Thymus (tissue), 11 donors: ENCODE data around the gene KMT5B. TPM values are rescaled to one million over a fixed set of nuclear protein-coding genes. Genes with fewer than 3 reads are reported as not detected.

Source experiments
- DNase-seq, 9 donors: peaks; one replicate each; pipeline ENCODE4 v3.0.0-alpha.2; 2013; ENCODE audit warnings: low spot score in 9 of 9, low read depth in 6 of 9, missing footprints in 1 of 9
- H3K27ac ChIP-seq, 2 donors: one replicate each; pipeline ENCODE4 v1.5.1; 2013; ENCODE audit warnings: control low read depth in 1 of 2, low read depth in 1 of 2, low read length in 1 of 2, mild to moderate bottlenecking in 1 of 2, moderate library complexity in 1 of 2
- H3K27me3 ChIP-seq, 2 donors: one replicate each; pipeline ENCODE4 v1.5.1; 2013; ENCODE audit warnings: low read length in 1 of 2; ENCODE audit not compliant: control insufficient read depth in 2 of 2, insufficient read depth in 1 of 2
- H3K36me3 ChIP-seq, 2 donors: one replicate each; pipeline ENCODE4 v1.5.1; 2013; ENCODE audit warnings: low read length in 1 of 2, mild to moderate bottlenecking in 1 of 2, moderate library complexity in 1 of 2; ENCODE audit not compliant: control insufficient read depth in 2 of 2, insufficient read depth in 2 of 2
- H3K4me1 ChIP-seq, 2 donors: one replicate each; pipeline ENCODE4 v1.5.1; 2013; ENCODE audit warnings: low read length in 2 of 2; ENCODE audit not compliant: control insufficient read depth in 2 of 2, insufficient read depth in 2 of 2
- H3K4me3 ChIP-seq, 2 donors: one replicate each; pipeline ENCODE4 v1.5.1; 2013; ENCODE audit warnings: low read length in 2 of 2, control low read depth in 1 of 2, mild to moderate bottlenecking in 1 of 2
- H3K9me3 ChIP-seq, 2 donors: one replicate each; pipeline ENCODE4 v1.5.1; 2013; ENCODE audit warnings: low read length in 1 of 2, mild to moderate bottlenecking in 1 of 2; ENCODE audit not compliant: control insufficient read depth in 2 of 2, insufficient read depth in 1 of 2
- WGBS: extraction: QIAGEN DNeasy Blood & Tissue Kit; methylation state at CpG from one replicate; pipeline ENCODE4 v1.1.7; 2013; 5-methylcytosine and 5-hydroxymethylcytosine counted together
- polyA plus RNA-seq: library from polyadenylated mRNA; stranded (reverse); fragments of 200-250 nt; gene quantifications from one replicate; pipeline ENCODE4 v1.2.3, GENCODE V29; 2013
- total RNA-seq: library from RNA; stranded (reverse); fragments of 120-200 nt; gene quantifications from one replicate; pipeline ENCODE4 v1.2.4, GENCODE V29; 2013
- donor health status: healthy.

Gene KMT5B
- total and polyA plus RNA-seq, 2 donors: 32.7 to 33.1 TPM

GRCh38 chr11:68146010-68146540 is 67.0 kb downstream of the KMT5B start:
- WGBS: 75% methylated on average over 15 of the region's 15 CpGs
- Histone ChIP-seq H3K27me3 (no peaks in the 10 kb centered on the region), H3K27ac (no peak overlapping the region), H3K4me1 (peaks cover 18 to 23% of the 10 kb centered on the region in 2 donors), H3K4me3 (no peak overlapping the region), H3K36me3 (no peaks in the 10 kb centered on the region), H3K9me3 (no peaks in the 10 kb centered on the region)
- no peak for DNase-seq

- Histone ChIP-seq H3K4me1 (peaks cover 24 to 27% of the 10 kb centered on the region in 2 donors), H3K36me3 (no peaks in the 10 kb centered on the region), H3K27ac (no peak overlapping the region), H3K4me3 (no peak overlapping the region), H3K27me3 (no peaks in the 10 kb centered on the region), H3K9me3 (no peaks in the 10 kb centered on the region)
- DNase-seq: no peak
- 96% methylated on average over 14 of the region's 14 CpGs for WGBS
These were observed 67.8 kb downstream of the KMT5B start for GRCh38 chr11:68145120-68145866.

GRCh38 chr11:68143310-68143689 is 69.8 kb downstream of the KMT5B start:
- H3K27me3 ChIP-seq: no peaks in the 10 kb centered on the region
- WGBS: 96% methylated on average over 4 of the region's 4 CpGs
- no peak for DNase-seq
- peaks cover 24 to 27% of the 10 kb centered on the region in 2 donors for H3K4me1 ChIP-seq
- no peaks in the 10 kb centered on the region for H3K9me3 ChIP-seq
- H3K4me3 ChIP-seq: no peak overlapping the region
- no peak overlapping the region for H3K27ac ChIP-seq
- no peaks in the 10 kb centered on the region for H3K36me3 ChIP-seq

GRCh38 chr11:68142441-68143309 is 70.4 kb downstream of the KMT5B start:
- H3K27ac ChIP-seq: no peak overlapping the region
- no peaks in the 10 kb centered on the region for H3K9me3 ChIP-seq
- H3K36me3 ChIP-seq: no peaks in the 10 kb centered on the region
- WGBS: 83% methylated on average over 16 of the region's 16 CpGs
- H3K4me1 ChIP-seq: peaks cover 24 to 27% of the 10 kb centered on the region in 2 donors
- H3K27me3 ChIP-seq: no peaks in the 10 kb centered on the region
- DNase-seq: no peak
- no peak overlapping the region for H3K4me3 ChIP-seq

GRCh38 chr11:68142028-68142412 is 71.1 kb downstream of the KMT5B start:
- Histone ChIP-seq H3K36me3 (no peaks in the 10 kb centered on the region), H3K9me3 (no peaks in the 10 kb centered on the region), H3K27ac (no peak overlapping the region), H3K4me3 (no peak overlapping the region), H3K27me3 (no peaks in the 10 kb centered on the region), H3K4me1 (peaks cover 24 to 27% of the 10 kb centered on the region in 2 donors)
- peak in 4 of 9 donors; percentile 32 to 69 (median 50) for DNase-seq
- WGBS: 6% methylated on average over 13 of the region's 13 CpGs

GRCh38 chr11:68141246-68142027 is 71.7 kb downstream of the KMT5B start:
- H3K36me3 ChIP-seq: no peaks in the 10 kb centered on the region
- WGBS: 30% methylated on average over 8 of the region's 8 CpGs
- H3K27me3 ChIP-seq: no peaks in the 10 kb centered on the region
- H3K9me3 ChIP-seq: no peaks in the 10 kb centered on the region
- DNase-seq: no peak
- H3K4me3 ChIP-seq: no peak overlapping the region
- H3K27ac ChIP-seq: no peak overlapping the region
- H3K4me1 ChIP-seq: peaks cover 24 to 27% of the 10 kb centered on the region in 2 donors

GRCh38 chr11:68140496-68141245 is 72.4 kb downstream of the KMT5B start:
- DNase-seq: no peak
- 71% methylated on average over 9 of the region's 9 CpGs for WGBS
- no peak overlapping the region for H3K4me3 ChIP-seq

GRCh38 chr11:68138237-68138636 is 74.9 kb downstream of the KMT5B start:
- no peak for DNase-seq
- H3K4me3 ChIP-seq: no peak overlapping the region
- no peaks in the 10 kb centered on the region for H3K36me3 ChIP-seq
- H3K4me1 ChIP-seq: peaks cover 24 to 25% of the 10 kb centered on the region in 2 donors
- WGBS: 92% methylated on average over 4 of the region's 4 CpGs
- H3K27me3 ChIP-seq: no peaks in the 10 kb centered on the region
- no peak overlapping the region for H3K27ac ChIP-seq
- H3K9me3 ChIP-seq: peaks cover 0 to 13% of the 10 kb centered on the region in 2 donors

More at GRCh38 chr11:68140496-68141245, 72.4 kb downstream of the KMT5B start:
- H3K36me3 ChIP-seq: no peaks in the 10 kb centered on the region
- peaks cover 24 to 27% of the 10 kb centered on the region in 2 donors for H3K4me1 ChIP-seq
- H3K9me3 ChIP-seq: no peaks in the 10 kb centered on the region
- no peaks in the 10 kb centered on the region for H3K27me3 ChIP-seq
- H3K27ac ChIP-seq: no peak overlapping the region
